ENCODE data around the gene TMEM204. TPM values are rescaled to one million over a fixed set of nuclear protein-coding genes. Genes with fewer than 3 reads are reported as not detected.

TMEM204 gene
- total RNA-seq, 4 donors from 2014 or later, result 14.1 to 87.6 (median 24.6) TPM

GRCh38 chr16:1550069-1550468 lies 16.6 kb downstream of the TMEM204 start:
- TF ChIP-seq, protein P1, sequence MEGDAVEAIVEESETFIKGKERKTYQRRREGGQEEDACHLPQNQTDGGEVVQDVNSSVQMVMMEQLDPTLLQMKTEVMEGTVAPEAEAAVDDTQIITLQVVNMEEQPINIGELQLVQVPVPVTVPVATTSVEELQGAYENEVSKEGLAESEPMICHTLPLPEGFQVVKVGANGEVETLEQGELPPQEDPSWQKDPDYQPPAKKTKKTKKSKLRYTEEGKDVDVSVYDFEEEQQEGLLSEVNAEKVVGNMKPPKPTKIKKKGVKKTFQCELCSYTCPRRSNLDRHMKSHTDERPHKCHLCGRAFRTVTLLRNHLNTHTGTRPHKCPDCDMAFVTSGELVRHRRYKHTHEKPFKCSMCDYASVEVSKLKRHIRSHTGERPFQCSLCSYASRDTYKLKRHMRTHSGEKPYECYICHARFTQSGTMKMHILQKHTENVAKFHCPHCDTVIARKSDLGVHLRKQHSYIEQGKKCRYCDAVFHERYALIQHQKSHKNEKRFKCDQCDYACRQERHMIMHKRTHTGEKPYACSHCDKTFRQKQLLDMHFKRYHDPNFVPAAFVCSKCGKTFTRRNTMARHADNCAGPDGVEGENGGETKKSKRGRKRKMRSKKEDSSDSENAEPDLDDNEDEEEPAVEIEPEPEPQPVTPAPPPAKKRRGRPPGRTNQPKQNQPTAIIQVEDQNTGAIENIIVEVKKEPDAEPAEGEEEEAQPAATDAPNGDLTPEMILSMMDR (IDR thresholded peaks at IDR 0.05; ENCODE audit: low read depth), result no peak

GRCh38 chr16:1550696-1551095 lies 17.2 kb downstream of the TMEM204 start:
- TF ChIP-seq, protein P1 (IDR thresholded peaks at IDR 0.05; ENCODE audit: low read depth), result no peak

GRCh38 chr16:1551166-1551565 lies 17.7 kb downstream of the TMEM204 start:
- TF ChIP-seq, protein P1 (IDR thresholded peaks at IDR 0.05; ENCODE audit: low read depth), result no peak

GRCh38 chr16:1552129-1552528 lies 18.7 kb downstream of the TMEM204 start:
- TF ChIP-seq, protein P1 (IDR thresholded peaks at IDR 0.05; ENCODE audit: low read depth), result no peak

- TF ChIP-seq, protein P1 (IDR thresholded peaks at IDR 0.05; ENCODE audit: low read depth), result no peak
These were observed 20.7 kb downstream of the TMEM204 start for GRCh38 chr16:1553946-1554825.

DNA sequence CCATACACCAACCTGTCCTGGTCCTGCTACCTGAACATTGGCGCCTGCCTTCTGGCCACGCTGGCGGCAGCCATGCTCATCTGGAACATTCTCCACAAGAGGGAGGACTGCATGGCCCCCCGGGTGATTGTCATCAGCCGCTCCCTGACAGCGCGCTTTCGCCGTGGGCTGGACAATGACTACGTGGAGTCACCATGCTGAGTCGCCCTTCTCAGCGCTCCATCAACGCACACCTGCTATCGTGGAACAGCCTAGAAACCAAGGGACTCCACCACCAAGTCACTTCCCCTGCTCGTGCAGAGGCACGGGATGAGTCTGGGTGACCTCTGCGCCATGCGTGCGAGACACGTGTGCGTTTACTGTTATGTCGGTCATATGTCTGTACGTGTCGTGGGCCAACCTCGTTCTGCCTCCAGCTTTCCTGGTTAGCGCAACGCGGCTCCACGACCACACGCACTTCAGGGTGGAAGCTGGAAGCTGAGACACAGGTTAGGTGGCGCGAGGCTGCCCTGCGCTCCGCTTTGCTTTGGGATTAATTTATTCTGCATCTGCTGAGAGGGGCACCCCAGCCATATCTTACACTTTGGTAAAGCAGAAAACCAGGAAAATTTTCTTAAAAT lies 21.5 kb downstream of the TMEM204 start:
- TF ChIP-seq, protein P1 (IDR thresholded peaks at IDR 0.05; ENCODE audit: low read depth), result no peak

GRCh38 chr16:1556254-1556653 lies 22.8 kb downstream of the TMEM204 start:
- TF ChIP-seq, protein P1 (IDR thresholded peaks at IDR 0.05; ENCODE audit: low read depth), result no peak

All from subcutaneous adipose tissue (tissue), 4 donors.